Measurements from ENCODE around the gene AKR7A2. TPM values are rescaled to one million over a fixed set of nuclear protein-coding genes. Genes with fewer than 3 reads are reported as not detected.

Gene AKR7A2
- total RNA-seq, 1 donor from 2014 or later = 53.7 TPM

GRCh38 chr1:19340387-19340937 is 28.5 kb upstream of the AKR7A2 start:
- Mint-ChIP-seq H3K27me3 (no peaks in the 10 kb centered on the region), H3K4me3 (ENCODE audit: low read depth) (no peak overlapping the region), H3K9me3 (ENCODE audit: low read depth) (no peaks in the 10 kb centered on the region), H3K36me3 (ENCODE audit: insufficient read depth) (peaks cover 12% of the 10 kb centered on the region), H3K4me1 (ENCODE audit: low read depth) (peaks cover 2% of the 10 kb centered on the region), H3K27ac (no peak overlapping the region)
- DNase-seq (ENCODE audit: low spot score, unreplicated experiment) = no peak
- TF ChIP-seq CTCF (IDR thresholded peaks at IDR 0.05; ENCODE audit: unreplicated experiment) = no peak

GRCh38 chr1:19339214-19339861 is 27.4 kb upstream of the AKR7A2 start:
- no peak for DNase-seq (ENCODE audit: low spot score, unreplicated experiment)
- Mint-ChIP-seq H3K36me3 (ENCODE audit: insufficient read depth) (peaks cover 12% of the 10 kb centered on the region), H3K27me3 (no peaks in the 10 kb centered on the region), H3K27ac (peak overlapping the region; percentile 73), H3K4me3 (ENCODE audit: low read depth) (no peak overlapping the region), H3K4me1 (ENCODE audit: low read depth) (peaks cover 2% of the 10 kb centered on the region), H3K9me3 (ENCODE audit: low read depth) (no peaks in the 10 kb centered on the region)
- no peak for TF ChIP-seq CTCF (IDR thresholded peaks at IDR 0.05; ENCODE audit: unreplicated experiment)

GRCh38 chr1:19338323-19338762 is 26.4 kb upstream of the AKR7A2 start:
- TF ChIP-seq CTCF (IDR thresholded peaks at IDR 0.05; ENCODE audit: unreplicated experiment) = peak; percentile 64
- Mint-ChIP-seq H3K4me1 (ENCODE audit: low read depth) (peaks cover 2% of the 10 kb centered on the region), H3K27ac (peak overlapping the region; percentile 77), H3K27me3 (no peaks in the 10 kb centered on the region), H3K4me3 (ENCODE audit: low read depth) (no peak overlapping the region), H3K9me3 (ENCODE audit: low read depth) (no peaks in the 10 kb centered on the region), H3K36me3 (ENCODE audit: insufficient read depth) (peaks cover 12% of the 10 kb centered on the region)
- peak; percentile 39 for DNase-seq (ENCODE audit: low spot score, unreplicated experiment)

- TF ChIP-seq CTCF (IDR thresholded peaks at IDR 0.05; ENCODE audit: unreplicated experiment) = no peak
- no peaks in the 10 kb centered on the region for H3K27me3 Mint-ChIP-seq
- no peak for DNase-seq (ENCODE audit: low spot score, unreplicated experiment)
- H3K36me3 Mint-ChIP-seq (ENCODE audit: insufficient read depth) = peaks cover 9% of the 10 kb centered on the region
- H3K4me3 Mint-ChIP-seq (ENCODE audit: low read depth) = no peak overlapping the region
- no peaks in the 10 kb centered on the region for H3K9me3 Mint-ChIP-seq (ENCODE audit: low read depth)
- H3K4me1 Mint-ChIP-seq (ENCODE audit: low read depth) = peaks cover 2% of the 10 kb centered on the region
- H3K27ac Mint-ChIP-seq = peak overlapping the region; percentile 60
Measured at GRCh38 chr1:19337289-19337688, 25.3 kb upstream of the AKR7A2 start.

- Mint-ChIP-seq H3K36me3 (ENCODE audit: insufficient read depth) (peaks cover 9% of the 10 kb centered on the region), H3K9me3 (ENCODE audit: low read depth) (no peaks in the 10 kb centered on the region), H3K27me3 (no peaks in the 10 kb centered on the region), H3K4me3 (ENCODE audit: low read depth) (no peak overlapping the region), H3K27ac (peak overlapping the region; percentile 24), H3K4me1 (ENCODE audit: low read depth) (peaks cover 2% of the 10 kb centered on the region)
- DNase-seq (ENCODE audit: low spot score, unreplicated experiment) = no peak
- TF ChIP-seq CTCF (IDR thresholded peaks at IDR 0.05; ENCODE audit: unreplicated experiment) = no peak
Measured at GRCh38 chr1:19336543-19336942, 24.6 kb upstream of the AKR7A2 start.
